Omental fat pad (tissue), 4 donors: ENCODE data around the gene SYPL1. TPM values are rescaled to one million over a fixed set of nuclear protein-coding genes. Genes with fewer than 3 reads are reported as not detected.
A peak's percentile ranks its signal among the peaks of the same experiment; 100 is the strongest.

ENCODE experiments used
- ATAC-seq: fragments of 150-250 bp; one replicate; pipeline ENCODE4 v1.9.1; 2016; ENCODE audit warnings: mild to moderate bottlenecking, moderate library complexity; ENCODE audit not compliant: low FRiP score
- DNase-seq: peaks from one replicate; pipeline ENCODE4 v3.0.0-alpha.2; 2019; ENCODE audit warnings: low spot score
- total RNA-seq, 4 donors: library from RNA; depleted of rRNA; stranded (reverse); fragments of >200 nt; gene quantifications; one replicate each; pipeline ENCODE4 v1.1.0, GENCODE V29; 2016
- TF ChIP-seq, protein P1 (sequence below), 3 donors: fragments of 450-650 bp; IDR thresholded peaks; one replicate each; pipeline ENCODE4 v1.5.1; 2016 to 2017; ENCODE audit warnings: antibody characterized with exemption in 3 of 3, mild to moderate bottlenecking in 3 of 3, moderate library complexity in 2 of 3

SYPL1 gene
- total RNA-seq, 4 donors from 2014 or later = 61.5 to 120 (median 70.6) TPM

GRCh38 chr7:106057962-106058927 is 53.9 kb downstream of the SYPL1 start:
- ATAC-seq (no peak), DNase-seq (no peak)
- TF ChIP-seq, protein P1, sequence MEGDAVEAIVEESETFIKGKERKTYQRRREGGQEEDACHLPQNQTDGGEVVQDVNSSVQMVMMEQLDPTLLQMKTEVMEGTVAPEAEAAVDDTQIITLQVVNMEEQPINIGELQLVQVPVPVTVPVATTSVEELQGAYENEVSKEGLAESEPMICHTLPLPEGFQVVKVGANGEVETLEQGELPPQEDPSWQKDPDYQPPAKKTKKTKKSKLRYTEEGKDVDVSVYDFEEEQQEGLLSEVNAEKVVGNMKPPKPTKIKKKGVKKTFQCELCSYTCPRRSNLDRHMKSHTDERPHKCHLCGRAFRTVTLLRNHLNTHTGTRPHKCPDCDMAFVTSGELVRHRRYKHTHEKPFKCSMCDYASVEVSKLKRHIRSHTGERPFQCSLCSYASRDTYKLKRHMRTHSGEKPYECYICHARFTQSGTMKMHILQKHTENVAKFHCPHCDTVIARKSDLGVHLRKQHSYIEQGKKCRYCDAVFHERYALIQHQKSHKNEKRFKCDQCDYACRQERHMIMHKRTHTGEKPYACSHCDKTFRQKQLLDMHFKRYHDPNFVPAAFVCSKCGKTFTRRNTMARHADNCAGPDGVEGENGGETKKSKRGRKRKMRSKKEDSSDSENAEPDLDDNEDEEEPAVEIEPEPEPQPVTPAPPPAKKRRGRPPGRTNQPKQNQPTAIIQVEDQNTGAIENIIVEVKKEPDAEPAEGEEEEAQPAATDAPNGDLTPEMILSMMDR (IDR thresholded peaks at IDR 0.05) = no peak

DNA sequence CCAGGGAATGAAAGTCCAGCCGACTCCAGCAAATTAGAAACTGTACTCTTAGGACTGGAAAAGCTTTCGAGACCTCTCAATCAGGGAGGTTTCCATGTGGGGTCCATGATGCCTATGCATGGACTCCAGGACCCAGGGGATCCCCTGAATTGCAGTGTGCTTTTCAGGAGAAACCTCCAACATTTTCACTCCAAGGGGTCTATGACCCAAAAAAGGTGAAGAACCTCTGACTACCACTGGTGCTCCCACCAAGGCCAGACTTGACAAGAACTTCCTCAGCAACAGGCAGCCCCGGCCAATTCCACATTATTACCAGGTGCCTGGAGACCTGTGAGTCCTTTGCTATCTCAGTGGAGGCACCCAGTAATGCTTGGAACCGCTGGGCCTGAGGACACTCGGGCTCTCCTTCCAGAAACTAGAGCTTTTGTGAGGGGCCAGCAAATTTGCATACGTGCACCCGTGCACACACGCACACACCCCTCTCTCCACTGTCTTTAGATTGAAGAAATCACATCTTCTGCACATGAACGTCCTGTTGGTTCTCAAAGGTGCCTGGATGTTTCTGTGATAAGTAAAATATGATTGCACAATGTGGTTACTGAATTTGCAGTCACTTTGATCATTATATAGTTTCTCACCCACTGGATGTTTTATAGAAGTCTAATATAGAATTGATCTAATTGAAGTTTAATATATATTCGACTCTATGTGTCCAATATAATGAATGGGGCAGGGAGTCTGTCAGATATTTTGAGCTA is 54.7 kb downstream of the SYPL1 start:
- TF ChIP-seq, protein P1 (IDR thresholded peaks at IDR 0.05) = no peak
- DNase-seq (no peak), ATAC-seq (no peak)

- TF ChIP-seq, protein P1 (IDR thresholded peaks at IDR 0.05) = peak in 1 of 3 donors; percentile 22
- DNase-seq (no peak), ATAC-seq (peak; percentile 85)
Measured at GRCh38 chr7:106056513-106057203, 55.5 kb downstream of the SYPL1 start.

DNA sequence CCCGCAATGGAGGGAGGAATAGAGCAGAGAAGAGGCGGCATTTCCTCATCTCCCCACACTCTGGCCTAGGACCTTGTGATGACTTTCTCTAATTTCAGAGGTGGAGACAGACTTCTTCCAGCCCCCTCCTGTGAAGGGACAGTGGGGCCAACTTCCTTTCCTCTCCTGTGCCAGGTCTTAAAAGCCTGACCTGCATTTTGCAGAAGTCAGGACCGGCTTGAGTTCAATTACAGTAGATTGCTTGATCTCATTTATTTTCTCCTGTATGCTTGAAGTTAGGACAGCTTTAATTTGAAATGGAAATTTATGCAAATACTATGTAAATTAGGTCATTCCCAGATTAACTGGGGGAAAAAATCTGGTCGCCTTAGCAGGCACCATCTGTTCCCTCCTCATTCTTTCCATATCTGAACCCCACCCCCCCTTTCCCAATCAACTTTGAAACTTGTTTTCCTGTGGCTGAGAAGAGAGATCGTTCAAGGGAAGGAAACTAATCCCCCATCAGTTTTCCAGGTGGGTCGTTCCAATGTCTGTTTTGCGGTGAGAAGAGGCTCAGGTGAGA is 57.1 kb downstream of the SYPL1 start:
- TF ChIP-seq, protein P1 (IDR thresholded peaks at IDR 0.05) = no peak
- ATAC-seq (no peak), DNase-seq (no peak)

GRCh38 chr7:106054156-106054910 is 57.8 kb downstream of the SYPL1 start:
- TF ChIP-seq, protein P1 (IDR thresholded peaks at IDR 0.05) = no peak
- no peak for DNase-seq
- ATAC-seq = no peak

DNA sequence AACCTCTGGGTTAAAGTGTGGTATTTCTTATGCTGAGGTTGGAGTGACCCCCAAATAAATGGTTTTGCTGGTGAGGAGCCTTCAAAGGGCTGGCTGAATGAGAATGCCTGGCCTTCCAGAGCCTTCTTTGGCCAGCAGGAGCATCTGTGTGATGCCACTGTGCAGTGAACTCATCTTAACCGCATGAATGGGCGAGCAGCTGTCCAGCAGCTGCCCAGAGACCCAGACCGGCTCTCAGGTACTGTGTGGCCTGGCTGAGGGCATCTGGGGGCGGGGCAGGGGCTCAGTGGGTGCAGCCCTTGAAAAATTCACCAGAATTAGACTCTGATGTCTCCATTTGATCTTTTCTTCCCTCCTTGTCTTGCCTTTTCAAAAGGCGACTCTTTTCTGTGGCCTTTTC is 59.0 kb downstream of the SYPL1 start:
- ATAC-seq (no peak), DNase-seq (no peak)
- TF ChIP-seq, protein P1 (IDR thresholded peaks at IDR 0.05) = no peak
